ENCODE measurements around the gene HMCN2. TPM values are rescaled to one million over a fixed set of nuclear protein-coding genes. Genes with fewer than 3 reads are reported as not detected.

The HMCN2 gene
- total and polyA plus RNA-seq, 2 of the 4 experiments (the other 2 are of a cell fraction): 0.02 TPM; not detected in 1

- in situ Hi-C loops (cut with MboI; ENCODE audit: low sequenced_read_pairs): loop anchor here (25.0 kb wide), 1 partner anchor 118 kb away; no protein-coding TSS in a partner anchor
- no peak overlapping the region for H2BK20ac ChIP-seq (ENCODE audit: low read depth, low read length)
- H3K27me3 ChIP-seq (ENCODE audit: control insufficient read depth, insufficient read depth, low read length): no peaks in the 10 kb centered on the region
- no TSS peak for BruUV-seq (replicated peaks)
- H4K5ac ChIP-seq (ENCODE audit: low read depth, low read length): no peak overlapping the region
- H3K14ac ChIP-seq (replicated peaks; ENCODE audit: low read depth, low read length): no peak overlapping the region
- no peak for ATAC-seq (ENCODE audit: low read depth)
- H3K4me1 ChIP-seq (ENCODE audit: control insufficient read depth, insufficient read depth, low read length): peaks cover 2% of the 10 kb centered on the region
- H4K20me1 ChIP-seq (ENCODE audit: insufficient read depth, low read length): peaks cover 15% of the 10 kb centered on the region; the same call in 1 of the 2 replicates
- no peak overlapping the region for H3K4me3 ChIP-seq (ENCODE audit: insufficient read depth, low read depth, low read length)
- no CpG with 5 or more reads among the region's 1 CpG for WGBS, 2 experiments (ENCODE audit: extremely low coverage in 2 of 2, insufficient read length in 1 of 2)
- H3K9me3 ChIP-seq (ENCODE audit: control insufficient read depth, insufficient read depth, low read length): peaks cover 10% of the 10 kb centered on the region
- no peak overlapping the region for H2AK9ac ChIP-seq (replicated peaks; ENCODE audit: low read depth, low read length, poor library complexity)
- dilution Hi-C loops (cut with HindIII; ENCODE audit: low sequenced_read_pairs, unreplicated experiment): loop anchor here (25.0 kb wide), 1 partner anchor 118 kb away; no protein-coding TSS in a partner anchor
- H4K91ac ChIP-seq (ENCODE audit: insufficient read depth, low read depth, low read length): no peak overlapping the region
- TF ChIP-seq CHD1 (IDR thresholded peaks at IDR 0.05; ENCODE audit: low read depth, low read length) (no peak), BHLHE40 (IDR thresholded peaks at IDR 0.05; ENCODE audit: low read depth, low read length) (no peak), NFE2L2 (IDR thresholded peaks at IDR 0.05; ENCODE audit: low read depth, low read length) (no peak), ELK1 (IDR thresholded peaks at IDR 0.05; ENCODE audit: borderline replicate concordance, low read depth, low read length) (no peak), MAFK (IDR thresholded peaks at IDR 0.05; ENCODE audit: low read depth, low read length) (no peak), RCOR1 (IDR thresholded peaks at IDR 0.05; ENCODE audit: insufficient replicate concordance, low read length) (no peak), POLR2A (IDR thresholded peaks at IDR 0.05; ENCODE audit: low read depth, low read length) (no peak), RAD21 (IDR thresholded peaks at IDR 0.05; ENCODE audit: low read length) (no peak), USF2 (IDR thresholded peaks at IDR 0.05; ENCODE audit: low read depth, low read length) (no peak), CTCF (conservative IDR thresholded peaks at IDR 0.05; ENCODE audit: low read depth, low read length) (no peak)
- H2AK5ac ChIP-seq (ENCODE audit: low read depth, low read length): no peak overlapping the region
- H3K18ac ChIP-seq (ENCODE audit: low read depth, low read length): no peak overlapping the region
- no peak overlapping the region for H2AFZ ChIP-seq (replicated peaks; ENCODE audit: low read length, poor library complexity)
- no peak overlapping the region for H3K9ac ChIP-seq (ENCODE audit: low read depth, low read length)
- H2BK5ac ChIP-seq (ENCODE audit: low read depth, low read length, poor library complexity, severe bottlenecking): no peak overlapping the region
- no peak overlapping the region for H3K56ac ChIP-seq (ENCODE audit: extremely low read depth, insufficient read depth, low read length)
- peaks cover 47% of the 10 kb centered on the region for H3K36me3 ChIP-seq (ENCODE audit: control insufficient read depth, insufficient read depth, low read length)
- H2BK120ac ChIP-seq (ENCODE audit: low read depth, low read length): no peak overlapping the region
- ChIA-PET CTCF (interaction anchor here (2.2 kb wide), 1 partner anchor 123 kb away, joined by 4 read pairs; no protein-coding TSS in a partner anchor), POLR2A (ENCODE audit: unreplicated experiment) (no interaction called here)
- H3K79me1 ChIP-seq (ENCODE audit: low read depth in 1 of 2, low read length in 2 of 2): peaks cover 5 to 16% of the 10 kb centered on the region in 2 experiments; a peak in 1 of 4 replicates
- no peak overlapping the region for H3K23ac ChIP-seq (ENCODE audit: low read depth, low read length)
- DNase-seq: no peak
- H3K4ac ChIP-seq (ENCODE audit: low read depth, low read length): no peak overlapping the region
- no peak overlapping the region for H2BK15ac ChIP-seq (ENCODE audit: low read depth, low read length)
- intact Hi-C loops (cut with micrococcal nuclease): loop anchor here (10.0 kb wide), 1 partner anchor 346 kb away; no protein-coding TSS in a partner anchor
- no peak overlapping the region for H3K27ac ChIP-seq (ENCODE audit: insufficient read depth, low read length)
- H4K8ac ChIP-seq (ENCODE audit: low read depth in 2 of 2, low read length in 2 of 2): no peak overlapping the region
- no peak overlapping the region for H3K4me2 ChIP-seq (ENCODE audit: low read depth, low read length)
- H3K9me1 ChIP-seq (ENCODE audit: insufficient read depth, low read length): peaks cover 9% of the 10 kb centered on the region; the same call in 1 of the 2 replicates
Measured at GRCh38 chr9:130230631-130231030, 34.9 kb upstream of the HMCN2 start.
